GM12878 (cell line): ENCODE measurements around the gene C10orf90. TPM values are rescaled to one million over a fixed set of nuclear protein-coding genes. Genes with fewer than 3 reads are reported as not detected.

Experiments
- ATAC-seq: fragments of 200-7000 bp; cut with Tn5 transposase; 3 replicates; pipeline ENCODE4 v1.9.1; 2020; ENCODE audit warnings: mild to moderate bottlenecking, moderate library complexity
- BruUV-seq: library from RNA; stranded (reverse); fragments of 400-500 nt; replicated peaks from 2 replicates; lab custom pipeline; 2021; lab: Mats Ljungman, UMichigan
- CTCF ChIA-PET: fragments of 300-600 bp; sonication (Branson Sonifier 250); formaldehyde crosslinking; extraction: SDS; loops from one replicate; lab custom pipeline; 2021; ENCODE audit warnings: inconsistent platforms; lab: Yijun Ruan, JAX
- POLR2A ChIA-PET: fragments of 350-600 bp; formaldehyde crosslinking; extraction: SDS; loops from one replicate; lab custom pipeline; 2021; ENCODE audit warnings: inconsistent platforms; lab: Charles Lee
- RAD21 ChIA-PET: fragments of 300-600 bp; sonication (Branson Sonifier 250); formaldehyde crosslinking; loops from one replicate; lab custom pipeline; 2023; ENCODE audit warnings: antibody characterized with exemption; ENCODE audit not compliant: unreplicated experiment; lab: Charles Lee
- SMC1A ChIA-PET: fragments of 300-600 bp; sonication (Branson Sonifier 250); formaldehyde crosslinking; loops from one replicate; lab custom pipeline; 2023; ENCODE audit not compliant: unreplicated experiment, uncharacterized antibody; lab: Charles Lee
- DNase-seq: peaks from one replicate; pipeline ENCODE4 v3.0.0-alpha.2; 2011; ENCODE audit warnings: low read depth, low spot score
- FAIRE-seq: peaks from 3 replicates; lab custom pipeline; 2011; peaks lifted over from hg19 to GRCh38; lab: Jason Lieb, UNC
- H2AFZ ChIP-seq: 2 replicates; pipeline ENCODE4 v1.6.0; 2011; ENCODE audit warnings: low read depth, low read length, control low read depth; ENCODE audit not compliant: control insufficient read depth
- H3K27ac ChIP-seq: 2 replicates; pipeline ENCODE4 v1.5.1; 2011; ENCODE audit warnings: control low read depth; ENCODE audit not compliant: control insufficient read depth, insufficient read depth
- H3K27me3 ChIP-seq, 2 experiments: replicated peaks in 1 of 2; 2 replicates each; pipeline versions ENCODE4 v1.6.0 to v1.6.1; 2011; ENCODE audit warnings: low read length in 1 of 2; ENCODE audit not compliant: control insufficient read depth in 2 of 2, insufficient read depth in 2 of 2
- H3K36me3 ChIP-seq, 2 experiments: 2 replicates each; pipeline ENCODE4 v1.5.1; 2011; ENCODE audit warnings: low read length in 1 of 2; ENCODE audit not compliant: control insufficient read depth in 2 of 2, insufficient read depth in 2 of 2
- H3K4me1 ChIP-seq: 2 replicates; pipeline ENCODE4 v1.6.1; 2011; ENCODE audit warnings: mild to moderate bottlenecking, low read length, moderate library complexity, mixed read lengths; ENCODE audit not compliant: control insufficient read depth, insufficient read depth
- H3K4me2 ChIP-seq: 2 replicates; pipeline ENCODE4 v1.6.0; 2011; ENCODE audit warnings: control low read depth; ENCODE audit not compliant: control insufficient read depth, insufficient read depth
- H3K4me3 ChIP-seq: fragments of 200-600 bp; sonication (generic); 2 replicates; pipeline ENCODE4 v1.5.1; 2016
- H3K79me2 ChIP-seq: 2 replicates; pipeline ENCODE4 v1.6.0; 2011; ENCODE audit warnings: low read length; ENCODE audit not compliant: control insufficient read depth, insufficient read depth
- H3K9ac ChIP-seq: 2 replicates; pipeline ENCODE4 v1.8.0; 2011; ENCODE audit warnings: low read length, control low read depth, mixed read lengths; ENCODE audit not compliant: control insufficient read depth, insufficient read depth
- H3K9me3 ChIP-seq: replicated peaks from 3 replicates; pipeline ENCODE4 v1.5.1; 2011; ENCODE audit warnings: mild to moderate bottlenecking, low read length; ENCODE audit not compliant: control insufficient read depth, insufficient read depth
- H4K20me1 ChIP-seq: 2 replicates; pipeline ENCODE4 v1.6.0; 2011; ENCODE audit not compliant: control insufficient read depth, insufficient read depth
- GATAD2B ChIP-seq: fragments of 450-650 bp; conservative IDR thresholded peaks from 2 replicates; pipeline ENCODE4 v1.6.1; 2017; ENCODE audit warnings: low read depth, mild to moderate bottlenecking, moderate library complexity
- HDAC2 ChIP-seq: fragments of 200-600 bp; sonication (generic); IDR thresholded peaks from 2 replicates; pipeline ENCODE4 v1.6.1; 2017
- KDM1A ChIP-seq: fragments of 200-600 bp; sonication (generic); IDR thresholded peaks from 2 replicates; pipeline ENCODE4 v1.6.1; 2016; ENCODE audit warnings: borderline replicate concordance
- PML ChIP-seq: IDR thresholded peaks from 2 replicates; pipeline ENCODE4 v1.6.1; 2012; ENCODE audit warnings: low read length, inconsistent platforms
- SIX5 ChIP-seq: IDR thresholded peaks from 2 replicates; pipeline ENCODE4 v1.6.1; 2011; ENCODE audit warnings: mild to moderate bottlenecking, low read depth, low read length, moderate library complexity; ENCODE audit not compliant: severe bottlenecking
- SMAD1 ChIP-seq: fragments of 450-650 bp; IDR thresholded peaks from 2 replicates; pipeline ENCODE4 v1.6.1; 2018; ENCODE audit warnings: mild to moderate bottlenecking, low read depth; ENCODE audit not compliant: partially characterized antibody
- SUZ12 ChIP-seq: fragments of 200-600 bp; sonication (generic); IDR thresholded peaks from one replicate; pipeline ENCODE4 v1.6.1; 2018; ENCODE audit warnings: antibody characterized with exemption, mild to moderate bottlenecking; ENCODE audit not compliant: unreplicated experiment
- YBX1 ChIP-seq: fragments of 450-650 bp; IDR thresholded peaks from 2 replicates; pipeline ENCODE4 v1.6.1; 2016; ENCODE audit warnings: antibody characterized with exemption
- WGBS: methylation state at CpG from one replicate; pipeline ENCODE4 v1.1.6; 2016; ENCODE audit warnings: low lambda C conversion rate; ENCODE audit not compliant: insufficient replicate concordance, insufficient coverage; ENCODE audit errors: missing lambda C conversion rate; 5-methylcytosine and 5-hydroxymethylcytosine counted together
- in situ Hi-C: fragments of 300-500 bp; cut with MboI; formaldehyde crosslinking; loops from 9 replicates; pipeline ENCODE4 v1.14.3; 2018; ENCODE audit warnings: mixed read lengths
- intact Hi-C: fragments of 100-400 bp; cut with micrococcal nuclease; formaldehyde crosslinking; loops from one replicate; pipeline ENCODE4 v1.14.2; 2022; ENCODE audit not compliant: unreplicated experiment
- polyA plus RNA-seq, 11 experiments: library from polyadenylated mRNA; depleted of rRNA in 4 of 11; unstranded in 6 of 11; stranded (reverse) in 5 of 11; fragments of >200 nt; fragmentation: Nextera tagmentation in 4 of 11; fragmentation: Illumina TruSeq in 1 of 11; extraction: Ambion mirVana in 4 of 11; extraction: Trizol in 1 of 11; gene quantifications; 1 replicate in 1 of 11; 2 replicates in 10 of 11; pipeline versions ENCODE4 v1.2.1 to v1.2.3, GENCODE V29; 2011 to 2016; ENCODE audit warnings: inconsistent platforms in 2 of 11, missing spikeins in 2 of 11, low read depth in 1 of 11
- total RNA-seq, 4 experiments: library from RNA; depleted of rRNA in 3 of 4; stranded (reverse); fragments of >200 nt in 3 of 4; fragmentation: Illumina TruSeq in 1 of 4; extraction: Trizol in 1 of 4; gene quantifications; 2 replicates each; pipeline versions ENCODE4 v1.2.1 to v1.2.3, GENCODE V29; 2013 to 2021
- TF ChIP-seq, protein P1 (sequence below): fragments of 450-650 bp; formaldehyde crosslinking; IDR thresholded peaks from 2 replicates; pipeline ENCODE4 v1.5.0; 2022; ENCODE audit warnings: mild to moderate bottlenecking, missing genetic modification characterization
- TF ChIP-seq, protein P2 (sequence below): IDR thresholded peaks from 2 replicates; pipeline ENCODE4 v1.6.1; 2011; ENCODE audit warnings: low read depth, mild to moderate bottlenecking, low read length, moderate library complexity, borderline replicate concordance; ENCODE audit errors: extremely low read depth
- TF ChIP-seq, protein P3 (sequence below): fragments of 450-650 bp; IDR thresholded peaks from 2 replicates; pipeline ENCODE4 v1.6.1; 2017; ENCODE audit warnings: low read depth, mild to moderate bottlenecking, moderate library complexity
- TF ChIP-seq, protein P4 (sequence below): fragments of 450-650 bp; IDR thresholded peaks from 2 replicates; pipeline ENCODE4 v1.6.1; 2016; ENCODE audit warnings: mild to moderate bottlenecking
- TF ChIP-seq, protein P5 (sequence below): IDR thresholded peaks from 2 replicates; pipeline ENCODE4 v1.6.1; 2011; ENCODE audit warnings: mild to moderate bottlenecking, low read depth, low read length, moderate library complexity; ENCODE audit not compliant: insufficient replicate concordance

The C10orf90 gene
- total and polyA plus RNA-seq, 10 of the 15 experiments (the other 5 are each of a cell fraction or from before 2014, with no cell fraction given), result 0.04 TPM; not detected in 9

DNA sequence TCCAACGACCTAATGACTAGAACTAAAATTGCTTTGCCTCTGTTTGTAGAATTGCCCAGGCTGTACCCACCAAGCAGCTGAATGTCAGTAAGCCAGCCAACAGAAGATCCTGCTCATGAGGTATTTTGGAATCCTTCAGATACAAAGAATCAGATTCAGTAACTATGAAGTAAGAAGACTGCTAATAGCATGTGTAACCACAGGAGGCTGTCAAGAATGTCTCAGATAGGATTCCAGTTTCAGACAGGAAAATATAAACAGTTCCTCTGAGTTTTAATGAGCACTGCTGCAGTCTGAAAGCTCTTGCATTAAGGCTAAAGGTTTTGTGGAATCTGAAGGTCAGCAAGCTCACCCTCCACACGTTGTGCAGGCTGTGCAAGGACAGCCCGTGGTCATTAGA is 169.6 kb downstream of the C10orf90 start:
- POLR2A ChIA-PET, result no interaction called here
- no TSS peak for BruUV-seq
- no peak overlapping the region for H3K27ac ChIP-seq
- H3K9ac ChIP-seq, result no peak overlapping the region
- TF ChIP-seq HDAC2, result no peak
- no peak for TF ChIP-seq KDM1A
- TF ChIP-seq, protein P1, sequence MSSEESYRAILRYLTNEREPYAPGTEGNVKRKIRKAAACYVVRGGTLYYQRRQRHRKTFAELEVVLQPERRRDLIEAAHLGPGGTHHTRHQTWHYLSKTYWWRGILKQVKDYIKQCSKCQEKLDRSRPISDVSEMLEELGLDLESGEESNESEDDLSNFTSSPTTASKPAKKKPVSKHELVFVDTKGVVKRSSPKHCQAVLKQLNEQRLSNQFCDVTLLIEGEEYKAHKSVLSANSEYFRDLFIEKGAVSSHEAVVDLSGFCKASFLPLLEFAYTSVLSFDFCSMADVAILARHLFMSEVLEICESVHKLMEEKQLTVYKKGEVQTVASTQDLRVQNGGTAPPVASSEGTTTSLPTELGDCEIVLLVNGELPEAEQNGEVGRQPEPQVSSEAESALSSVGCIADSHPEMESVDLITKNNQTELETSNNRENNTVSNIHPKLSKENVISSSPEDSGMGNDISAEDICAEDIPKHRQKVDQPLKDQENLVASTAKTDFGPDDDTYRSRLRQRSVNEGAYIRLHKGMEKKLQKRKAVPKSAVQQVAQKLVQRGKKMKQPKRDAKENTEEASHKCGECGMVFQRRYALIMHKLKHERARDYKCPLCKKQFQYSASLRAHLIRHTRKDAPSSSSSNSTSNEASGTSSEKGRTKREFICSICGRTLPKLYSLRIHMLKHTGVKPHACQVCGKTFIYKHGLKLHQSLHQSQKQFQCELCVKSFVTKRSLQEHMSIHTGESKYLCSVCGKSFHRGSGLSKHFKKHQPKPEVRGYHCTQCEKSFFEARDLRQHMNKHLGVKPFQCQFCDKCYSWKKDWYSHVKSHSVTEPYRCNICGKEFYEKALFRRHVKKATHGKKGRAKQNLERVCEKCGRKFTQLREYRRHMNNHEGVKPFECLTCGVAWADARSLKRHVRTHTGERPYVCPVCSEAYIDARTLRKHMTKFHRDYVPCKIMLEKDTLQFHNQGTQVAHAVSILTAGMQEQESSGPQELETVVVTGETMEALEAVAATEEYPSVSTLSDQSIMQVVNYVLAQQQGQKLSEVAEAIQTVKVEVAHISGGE (CRISPR knock-in tag), result no peak
- no peak for TF ChIP-seq PML
- no peak for TF ChIP-seq YBX1
- TF ChIP-seq SUZ12, result no peak
- TF ChIP-seq, protein P2, sequence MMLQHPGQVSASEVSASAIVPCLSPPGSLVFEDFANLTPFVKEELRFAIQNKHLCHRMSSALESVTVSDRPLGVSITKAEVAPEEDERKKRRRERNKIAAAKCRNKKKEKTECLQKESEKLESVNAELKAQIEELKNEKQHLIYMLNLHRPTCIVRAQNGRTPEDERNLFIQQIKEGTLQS, result no peak
- TF ChIP-seq, protein P3, sequence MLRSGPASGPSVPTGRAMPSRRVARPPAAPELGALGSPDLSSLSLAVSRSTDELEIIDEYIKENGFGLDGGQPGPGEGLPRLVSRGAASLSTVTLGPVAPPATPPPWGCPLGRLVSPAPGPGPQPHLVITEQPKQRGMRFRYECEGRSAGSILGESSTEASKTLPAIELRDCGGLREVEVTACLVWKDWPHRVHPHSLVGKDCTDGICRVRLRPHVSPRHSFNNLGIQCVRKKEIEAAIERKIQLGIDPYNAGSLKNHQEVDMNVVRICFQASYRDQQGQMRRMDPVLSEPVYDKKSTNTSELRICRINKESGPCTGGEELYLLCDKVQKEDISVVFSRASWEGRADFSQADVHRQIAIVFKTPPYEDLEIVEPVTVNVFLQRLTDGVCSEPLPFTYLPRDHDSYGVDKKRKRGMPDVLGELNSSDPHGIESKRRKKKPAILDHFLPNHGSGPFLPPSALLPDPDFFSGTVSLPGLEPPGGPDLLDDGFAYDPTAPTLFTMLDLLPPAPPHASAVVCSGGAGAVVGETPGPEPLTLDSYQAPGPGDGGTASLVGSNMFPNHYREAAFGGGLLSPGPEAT, result no peak
- TF ChIP-seq SMAD1, result no peak
- TF ChIP-seq, protein P4, sequence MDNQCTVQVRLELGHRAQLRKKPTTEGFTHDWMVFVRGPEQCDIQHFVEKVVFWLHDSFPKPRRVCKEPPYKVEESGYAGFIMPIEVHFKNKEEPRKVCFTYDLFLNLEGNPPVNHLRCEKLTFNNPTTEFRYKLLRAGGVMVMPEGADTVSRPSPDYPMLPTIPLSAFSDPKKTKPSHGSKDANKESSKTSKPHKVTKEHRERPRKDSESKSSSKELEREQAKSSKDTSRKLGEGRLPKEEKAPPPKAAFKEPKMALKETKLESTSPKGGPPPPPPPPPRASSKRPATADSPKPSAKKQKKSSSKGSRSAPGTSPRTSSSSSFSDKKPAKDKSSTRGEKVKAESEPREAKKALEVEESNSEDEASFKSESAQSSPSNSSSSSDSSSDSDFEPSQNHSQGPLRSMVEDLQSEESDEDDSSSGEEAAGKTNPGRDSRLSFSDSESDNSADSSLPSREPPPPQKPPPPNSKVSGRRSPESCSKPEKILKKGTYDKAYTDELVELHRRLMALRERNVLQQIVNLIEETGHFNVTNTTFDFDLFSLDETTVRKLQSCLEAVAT, result no peak
- TF ChIP-seq GATAD2B, result no peak
- TF ChIP-seq, protein P5, sequence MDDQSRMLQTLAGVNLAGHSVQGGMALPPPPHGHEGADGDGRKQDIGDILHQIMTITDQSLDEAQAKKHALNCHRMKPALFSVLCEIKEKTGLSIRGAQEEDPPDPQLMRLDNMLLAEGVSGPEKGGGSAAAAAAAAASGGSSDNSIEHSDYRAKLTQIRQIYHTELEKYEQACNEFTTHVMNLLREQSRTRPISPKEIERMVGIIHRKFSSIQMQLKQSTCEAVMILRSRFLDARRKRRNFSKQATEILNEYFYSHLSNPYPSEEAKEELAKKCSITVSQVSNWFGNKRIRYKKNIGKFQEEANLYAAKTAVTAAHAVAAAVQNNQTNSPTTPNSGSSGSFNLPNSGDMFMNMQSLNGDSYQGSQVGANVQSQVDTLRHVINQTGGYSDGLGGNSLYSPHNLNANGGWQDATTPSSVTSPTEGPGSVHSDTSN, result no peak
- no peak for TF ChIP-seq SIX5
- H3K4me2 ChIP-seq, result no peak overlapping the region
- 1% methylated on average over 3 of the region's 3 CpGs for WGBS
- in situ Hi-C loops (no loop called here), intact Hi-C loops (no loop called here)
- no peaks in the 10 kb centered on the region for H4K20me1 ChIP-seq
- ATAC-seq, result no peak
- RAD21 ChIA-PET, result no interaction called here
- CTCF ChIA-PET, result interaction anchor here (0.9 to 1.3 kb wide), 2 partner anchors 12 to 522 kb away, joined by 3 to 4 read pairs; no protein-coding TSS in a partner anchor
- no peaks in the 10 kb centered on the region for H3K9me3 ChIP-seq
- DNase-seq, result no peak
- SMC1A ChIA-PET, result interaction anchor here (0.7 kb wide), 1 partner anchor 33 kb away, joined by 4 read pairs; no protein-coding TSS in a partner anchor
- H3K79me2 ChIP-seq, result no peaks in the 10 kb centered on the region
- no peaks in the 10 kb centered on the region for H3K27me3 ChIP-seq
- H2AFZ ChIP-seq, result no peak overlapping the region
- H3K36me3 ChIP-seq, result no peaks in the 10 kb centered on the region
- FAIRE-seq, result no peak
- no peak overlapping the region for H3K4me3 ChIP-seq
- no peaks in the 10 kb centered on the region for H3K4me1 ChIP-seq
